Measurements from ENCODE around the gene UBASH3B.

Gene UBASH3B

DNA sequence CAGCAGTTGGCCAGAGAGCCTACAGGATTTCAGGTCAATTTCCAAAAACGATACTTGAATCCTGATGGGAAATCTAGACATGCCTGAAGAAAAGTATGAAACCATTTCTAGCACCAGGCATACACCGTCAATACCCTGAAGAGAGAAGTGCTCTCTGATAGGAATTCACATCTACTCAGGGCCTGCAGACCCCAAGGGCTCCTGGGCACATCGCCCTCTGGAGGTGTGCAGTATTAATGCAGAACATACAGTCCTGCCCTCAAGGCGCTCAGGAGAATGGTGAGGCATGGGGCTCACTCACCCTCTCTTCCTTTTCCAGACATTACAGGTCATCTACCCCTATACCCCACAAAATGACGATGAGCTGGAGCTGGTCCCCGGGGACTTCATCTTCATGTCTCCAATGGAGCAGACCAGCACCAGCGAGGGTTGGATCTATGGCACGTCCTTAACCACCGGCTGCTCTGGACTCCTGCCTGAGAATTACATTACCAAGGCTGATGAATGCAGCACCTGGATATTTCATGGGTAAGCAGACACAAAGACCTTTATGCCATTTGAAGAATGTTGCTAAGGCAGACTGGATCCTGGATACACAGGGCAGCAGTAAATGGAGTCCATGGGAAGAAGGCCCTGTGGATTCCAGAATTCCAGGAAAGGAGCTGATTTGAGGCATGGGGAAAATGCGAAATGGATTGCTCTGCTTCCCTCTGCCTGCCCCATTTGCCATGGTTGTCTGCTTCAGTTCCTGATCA lies 133.4 kb downstream of the UBASH3B start:
- Histone ChIP-seq H3K9me3 (ENCODE audit: insufficient read depth, low read length) (no peaks in the 10 kb centered on the region), H3K4me2 (ENCODE audit: low read length) (no peak overlapping the region), H3K27ac (ENCODE audit: low read length) (no peak overlapping the region), H3K4me1 (ENCODE audit: low read length) (no peaks in the 10 kb centered on the region), H3K9ac (ENCODE audit: low read length) (no peak overlapping the region), H4K20me1 (ENCODE audit: insufficient read depth, low read length) (no peaks in the 10 kb centered on the region), H3K36me3 (replicated peaks; ENCODE audit: low read depth, low read length) (no peaks in the 10 kb centered on the region), H3K79me2 (ENCODE audit: low read length) (no peaks in the 10 kb centered on the region), H3K4me3 (ENCODE audit: low read length) (no peak overlapping the region), H2AFZ (ENCODE audit: low read depth, low read length) (no peak overlapping the region), H3K27me3 (ENCODE audit: low read depth, low read length) (no peaks in the 10 kb centered on the region)
- TF ChIP-seq, protein P1, sequence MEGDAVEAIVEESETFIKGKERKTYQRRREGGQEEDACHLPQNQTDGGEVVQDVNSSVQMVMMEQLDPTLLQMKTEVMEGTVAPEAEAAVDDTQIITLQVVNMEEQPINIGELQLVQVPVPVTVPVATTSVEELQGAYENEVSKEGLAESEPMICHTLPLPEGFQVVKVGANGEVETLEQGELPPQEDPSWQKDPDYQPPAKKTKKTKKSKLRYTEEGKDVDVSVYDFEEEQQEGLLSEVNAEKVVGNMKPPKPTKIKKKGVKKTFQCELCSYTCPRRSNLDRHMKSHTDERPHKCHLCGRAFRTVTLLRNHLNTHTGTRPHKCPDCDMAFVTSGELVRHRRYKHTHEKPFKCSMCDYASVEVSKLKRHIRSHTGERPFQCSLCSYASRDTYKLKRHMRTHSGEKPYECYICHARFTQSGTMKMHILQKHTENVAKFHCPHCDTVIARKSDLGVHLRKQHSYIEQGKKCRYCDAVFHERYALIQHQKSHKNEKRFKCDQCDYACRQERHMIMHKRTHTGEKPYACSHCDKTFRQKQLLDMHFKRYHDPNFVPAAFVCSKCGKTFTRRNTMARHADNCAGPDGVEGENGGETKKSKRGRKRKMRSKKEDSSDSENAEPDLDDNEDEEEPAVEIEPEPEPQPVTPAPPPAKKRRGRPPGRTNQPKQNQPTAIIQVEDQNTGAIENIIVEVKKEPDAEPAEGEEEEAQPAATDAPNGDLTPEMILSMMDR (IDR thresholded peaks at IDR 0.05; ENCODE audit: low read depth, low read length), result peak; percentile 22; the same call in 1 of the 2 replicates
- no peak for TF ChIP-seq EZH2phosphoT487 (IDR thresholded peaks at IDR 0.05; ENCODE audit: low read depth)

DNA sequence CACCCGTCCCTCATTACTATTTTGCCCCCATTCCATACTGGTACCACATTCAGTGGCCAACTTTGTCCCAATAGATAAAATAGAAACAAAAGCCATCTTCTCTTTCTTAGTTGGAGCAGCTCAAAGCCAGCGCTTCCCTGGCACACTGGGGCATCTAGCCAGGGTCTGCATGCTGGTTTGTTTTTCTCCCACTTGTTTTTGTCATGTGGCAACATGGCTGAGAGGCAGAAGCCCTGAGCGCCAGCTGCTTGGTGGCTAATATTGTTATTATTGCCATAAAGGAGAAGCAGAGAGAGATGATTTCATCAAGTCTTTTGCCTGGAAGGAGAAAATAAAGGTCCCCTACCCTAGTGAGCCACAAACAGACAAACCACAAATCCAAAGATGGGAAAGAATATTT lies 134.4 kb downstream of the UBASH3B start:
- Histone ChIP-seq H2AFZ (ENCODE audit: low read depth, low read length) (no peak overlapping the region), H4K20me1 (ENCODE audit: insufficient read depth, low read length) (no peaks in the 10 kb centered on the region), H3K9ac (ENCODE audit: low read length) (no peak overlapping the region), H3K27me3 (ENCODE audit: low read depth, low read length) (no peaks in the 10 kb centered on the region), H3K27ac (ENCODE audit: low read length) (no peak overlapping the region), H3K36me3 (replicated peaks; ENCODE audit: low read depth, low read length) (no peaks in the 10 kb centered on the region), H3K4me3 (ENCODE audit: low read length) (no peak overlapping the region), H3K4me1 (ENCODE audit: low read length) (no peaks in the 10 kb centered on the region), H3K4me2 (ENCODE audit: low read length) (no peak overlapping the region), H3K79me2 (ENCODE audit: low read length) (no peaks in the 10 kb centered on the region), H3K9me3 (ENCODE audit: insufficient read depth, low read length) (no peaks in the 10 kb centered on the region)
- TF ChIP-seq, protein P1 (IDR thresholded peaks at IDR 0.05; ENCODE audit: low read depth, low read length), result no peak
- TF ChIP-seq EZH2phosphoT487 (IDR thresholded peaks at IDR 0.05; ENCODE audit: low read depth), result no peak

DNA sequence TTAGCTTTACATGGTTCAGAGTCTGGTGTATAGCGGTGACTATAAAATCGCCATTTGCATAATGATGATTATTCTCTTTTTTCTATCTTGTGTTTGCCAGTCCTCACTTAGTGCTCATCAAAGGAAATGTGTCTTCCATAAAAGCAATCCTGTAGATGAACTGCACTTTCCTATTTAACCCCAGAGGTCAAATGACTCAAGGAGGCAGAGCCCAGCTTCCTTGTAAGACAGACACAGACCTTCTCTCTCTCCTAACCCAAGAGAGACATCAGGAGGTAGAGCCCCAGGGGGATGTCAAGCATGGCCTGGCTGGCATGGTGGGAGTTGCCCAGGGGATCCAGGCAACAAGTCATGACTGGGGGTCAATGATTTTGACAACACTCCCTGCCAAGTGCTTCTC lies 135.9 kb downstream of the UBASH3B start:
- Histone ChIP-seq H2AFZ (ENCODE audit: low read depth, low read length) (no peak overlapping the region), H3K9me3 (ENCODE audit: insufficient read depth, low read length) (no peaks in the 10 kb centered on the region), H4K20me1 (ENCODE audit: insufficient read depth, low read length) (no peaks in the 10 kb centered on the region), H3K27me3 (ENCODE audit: low read depth, low read length) (no peaks in the 10 kb centered on the region), H3K36me3 (replicated peaks; ENCODE audit: low read depth, low read length) (no peaks in the 10 kb centered on the region), H3K9ac (ENCODE audit: low read length) (no peak overlapping the region), H3K4me2 (ENCODE audit: low read length) (no peak overlapping the region), H3K27ac (ENCODE audit: low read length) (no peak overlapping the region), H3K4me1 (ENCODE audit: low read length) (no peaks in the 10 kb centered on the region), H3K79me2 (ENCODE audit: low read length) (no peaks in the 10 kb centered on the region), H3K4me3 (ENCODE audit: low read length) (no peak overlapping the region)
- TF ChIP-seq, protein P1 (IDR thresholded peaks at IDR 0.05; ENCODE audit: low read depth, low read length), result no peak
- TF ChIP-seq EZH2phosphoT487 (IDR thresholded peaks at IDR 0.05; ENCODE audit: low read depth), result no peak

DNA sequence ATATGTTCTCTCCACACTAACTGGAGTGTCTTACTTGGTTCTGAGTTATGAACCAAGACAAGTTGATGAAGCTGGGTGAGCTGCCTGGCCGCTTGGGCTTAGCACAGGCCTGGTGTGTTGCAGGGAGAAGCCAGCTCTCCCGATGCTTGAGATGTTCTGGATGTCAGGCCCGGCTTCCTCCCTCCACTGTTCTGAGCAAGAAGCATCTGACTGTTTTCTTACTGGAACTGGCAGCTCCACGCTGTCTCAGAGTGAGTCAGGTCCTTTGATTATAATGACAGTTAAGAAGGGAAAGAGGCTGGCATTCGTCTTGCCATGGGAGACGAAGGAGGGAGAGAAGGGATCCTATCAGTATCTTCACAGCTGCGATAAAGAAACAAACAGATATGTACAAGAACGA lies 136.3 kb downstream of the UBASH3B start:
- Histone ChIP-seq H3K4me2 (ENCODE audit: low read length) (no peak overlapping the region), H3K9ac (ENCODE audit: low read length) (no peak overlapping the region), H2AFZ (ENCODE audit: low read depth, low read length) (no peak overlapping the region), H3K79me2 (ENCODE audit: low read length) (no peaks in the 10 kb centered on the region), H3K4me1 (ENCODE audit: low read length) (no peaks in the 10 kb centered on the region), H3K27me3 (ENCODE audit: low read depth, low read length) (no peaks in the 10 kb centered on the region), H3K36me3 (replicated peaks; ENCODE audit: low read depth, low read length) (no peaks in the 10 kb centered on the region), H3K4me3 (ENCODE audit: low read length) (no peak overlapping the region), H4K20me1 (ENCODE audit: insufficient read depth, low read length) (no peaks in the 10 kb centered on the region), H3K27ac (ENCODE audit: low read length) (no peak overlapping the region), H3K9me3 (ENCODE audit: insufficient read depth, low read length) (no peaks in the 10 kb centered on the region)
- no peak for TF ChIP-seq EZH2phosphoT487 (IDR thresholded peaks at IDR 0.05; ENCODE audit: low read depth)
- TF ChIP-seq, protein P1 (IDR thresholded peaks at IDR 0.05; ENCODE audit: low read depth, low read length), result no peak
